GM08714 (cell line): ENCODE results near the gene ENTR1.

Experiments used
- H3K4me3 ChIP-seq: fragments of 200-500 bp; sonication (Bioruptor generic); 2 replicates; pipeline ENCODE4 v1.5.1; 2014; ENCODE audit warnings: mild to moderate bottlenecking, low read length, inconsistent platforms
- ZNF274 ChIP-seq: IDR thresholded peaks from 2 replicates; pipeline ENCODE4 v1.6.1; 2012; ENCODE audit warnings: mild to moderate bottlenecking, low read depth, low read length

Gene ENTR1

GRCh38 chr9:136391737-136392537 is 18.5 kb downstream of the ENTR1 start:
- TF ChIP-seq ZNF274, result no peak
- H3K4me3 ChIP-seq, result no peak overlapping the region

GRCh38 chr9:136389396-136389795 is 21.0 kb downstream of the ENTR1 start:
- TF ChIP-seq ZNF274, result no peak
- H3K4me3 ChIP-seq, result no peak overlapping the region

- H3K4me3 ChIP-seq, result no peak overlapping the region
- TF ChIP-seq ZNF274, result no peak
These were observed 23.2 kb downstream of the ENTR1 start for GRCh38 chr9:136387217-136387616.

- no peak for TF ChIP-seq ZNF274
- H3K4me3 ChIP-seq, result no peak overlapping the region
These were observed 24.4 kb downstream of the ENTR1 start for GRCh38 chr9:136386018-136386417.

GRCh38 chr9:136385015-136385414 is 25.4 kb downstream of the ENTR1 start:
- TF ChIP-seq ZNF274, result no peak
- H3K4me3 ChIP-seq, result no peak overlapping the region

GRCh38 chr9:136383436-136383835 is 27.0 kb downstream of the ENTR1 start:
- H3K4me3 ChIP-seq, result no peak overlapping the region
- no peak for TF ChIP-seq ZNF274

- H3K4me3 ChIP-seq, result no peak overlapping the region
- TF ChIP-seq ZNF274, result no peak
These were observed 28.4 kb downstream of the ENTR1 start for GRCh38 chr9:136381966-136382513.

GRCh38 chr9:136381311-136381710 is 29.1 kb downstream of the ENTR1 start:
- TF ChIP-seq ZNF274, result no peak

GRCh38 chr9:136380381-136380780 is 30.0 kb downstream of the ENTR1 start:
- TF ChIP-seq ZNF274, result no peak
- no peak overlapping the region for H3K4me3 ChIP-seq

More at GRCh38 chr9:136381311-136381710, 29.1 kb downstream of the ENTR1 start:
- H3K4me3 ChIP-seq, result no peak overlapping the region

- TF ChIP-seq ZNF274, result no peak
- H3K4me3 ChIP-seq, result no peak overlapping the region
These were observed 30.5 kb downstream of the ENTR1 start for GRCh38 chr9:136379891-136380290.

- no peak overlapping the region for H3K4me3 ChIP-seq
- TF ChIP-seq ZNF274, result no peak
These were observed 31.0 kb downstream of the ENTR1 start for GRCh38 chr9:136379401-136379800.

GRCh38 chr9:136379003-136379287 is 31.5 kb downstream of the ENTR1 start:
- no peak overlapping the region for H3K4me3 ChIP-seq
- TF ChIP-seq ZNF274, result no peak

GRCh38 chr9:136378170-136379002 is 32.0 kb downstream of the ENTR1 start:
- TF ChIP-seq ZNF274, result no peak
- no peak overlapping the region for H3K4me3 ChIP-seq

- H3K4me3 ChIP-seq, result no peak overlapping the region
- TF ChIP-seq ZNF274, result no peak
These were observed 32.9 kb downstream of the ENTR1 start for GRCh38 chr9:136377341-136378169.
